Tibial nerve (tissue), 4 donors: ENCODE data around the gene IVD.

Experiments used
- CTCF ChIP-seq, 5 experiments: fragments of 200-600 bp in 3 of 5; fragments of 450-650 bp in 2 of 5; sonication (generic) in 3 of 5; IDR thresholded peaks; one replicate each; pipeline ENCODE4 v1.5.1; 2016 to 2019; ENCODE audit warnings: antibody characterized with exemption in 5 of 5, mild to moderate bottlenecking in 3 of 5, moderate library complexity in 2 of 5
- EP300 ChIP-seq, 2 donors: sonication (generic); formaldehyde crosslinking; IDR thresholded peaks; one replicate each; pipeline ENCODE4 v1.6.1; 2017; ENCODE audit warnings: antibody characterized with exemption in 2 of 2, mild to moderate bottlenecking in 1 of 2
- POLR2A ChIP-seq, 2 donors: fragments of 450-650 bp; IDR thresholded peaks; one replicate each; pipeline ENCODE4 v1.6.1; 2017; ENCODE audit warnings: antibody characterized with exemption in 2 of 2, mild to moderate bottlenecking in 2 of 2, moderate library complexity in 2 of 2

GRCh38 chr15:40427188-40427587 lies 21.6 kb downstream of the IVD start:
- no peak for TF ChIP-seq EP300 (IDR thresholded peaks at IDR 0.05)
- TF ChIP-seq CTCF (IDR thresholded peaks at IDR 0.05): no peak
- TF ChIP-seq POLR2A (IDR thresholded peaks at IDR 0.05): no peak
